ENCODE data around the gene OR2F1. TPM values are rescaled to one million over a fixed set of nuclear protein-coding genes. Genes with fewer than 3 reads are reported as not detected.
"Not testable (repeated sequence)": the region's sequence is repeated elsewhere in the genome, so short reads cannot be mapped to it uniquely, and the experiment has no call there.

Gene OR2F1
- total RNA-seq, 1 donor from 2014 or later: not detected

- H3K27ac Mint-ChIP-seq (ENCODE audit: unreplicated experiment): no peak overlapping the region
- H3K27me3 Mint-ChIP-seq (ENCODE audit: unreplicated experiment): no peaks in the 10 kb centered on the region
- no peaks in the 10 kb centered on the region for H3K4me1 Mint-ChIP-seq (ENCODE audit: unreplicated experiment)
- no peak overlapping the region for H3K4me3 Mint-ChIP-seq (ENCODE audit: unreplicated experiment)
- TF ChIP-seq CTCF (IDR thresholded peaks at IDR 0.05; ENCODE audit: unreplicated experiment): no peak
- H3K9me3 Mint-ChIP-seq (ENCODE audit: unreplicated experiment): no peaks in the 10 kb centered on the region
- DNase-seq (ENCODE audit: low spot score): no peak
- no peaks in the 10 kb centered on the region for H3K36me3 Mint-ChIP-seq (ENCODE audit: low read depth, unreplicated experiment)
Measured at GRCh38 chr7:144001543-144001942, 46.9 kb downstream of the OR2F1 start.

GRCh38 chr7:144004703-144005102 lies 50.1 kb downstream of the OR2F1 start:
- H3K4me1 Mint-ChIP-seq (ENCODE audit: unreplicated experiment): no peaks in the 10 kb centered on the region
- H3K27me3 Mint-ChIP-seq (ENCODE audit: unreplicated experiment): no peaks in the 10 kb centered on the region
- H3K4me3 Mint-ChIP-seq (ENCODE audit: unreplicated experiment): no peak overlapping the region
- peaks cover 14% of the 10 kb centered on the region for H3K9me3 Mint-ChIP-seq (ENCODE audit: unreplicated experiment)
- no peak for TF ChIP-seq CTCF (IDR thresholded peaks at IDR 0.05; ENCODE audit: unreplicated experiment)
- H3K27ac Mint-ChIP-seq (ENCODE audit: unreplicated experiment): no peak overlapping the region
- no peak for DNase-seq (ENCODE audit: low spot score)
- peaks cover 8% of the 10 kb centered on the region for H3K36me3 Mint-ChIP-seq (ENCODE audit: low read depth, unreplicated experiment)

- Mint-ChIP-seq H3K27ac (ENCODE audit: unreplicated experiment) (no peak overlapping the region), H3K4me1 (ENCODE audit: unreplicated experiment) (no peaks in the 10 kb centered on the region), H3K4me3 (ENCODE audit: unreplicated experiment) (no peak overlapping the region), H3K9me3 (ENCODE audit: unreplicated experiment) (peaks cover 14% of the 10 kb centered on the region), H3K36me3 (ENCODE audit: low read depth, unreplicated experiment) (peaks cover 12% of the 10 kb centered on the region), H3K27me3 (ENCODE audit: unreplicated experiment) (peaks cover 1% of the 10 kb centered on the region)
- TF ChIP-seq CTCF (IDR thresholded peaks at IDR 0.05; ENCODE audit: unreplicated experiment): no peak
- DNase-seq (ENCODE audit: low spot score): no peak
Measured at GRCh38 chr7:144006029-144006691, 51.5 kb downstream of the OR2F1 start.

- Mint-ChIP-seq H3K9me3 (ENCODE audit: unreplicated experiment) (peaks cover 14% of the 10 kb centered on the region), H3K4me1 (ENCODE audit: unreplicated experiment) (no peaks in the 10 kb centered on the region), H3K4me3 (ENCODE audit: unreplicated experiment) (no peak overlapping the region), H3K27me3 (ENCODE audit: unreplicated experiment) (peaks cover 1% of the 10 kb centered on the region), H3K36me3 (ENCODE audit: low read depth, unreplicated experiment) (peaks cover 12% of the 10 kb centered on the region), H3K27ac (ENCODE audit: unreplicated experiment) (no peak overlapping the region)
- no peak for DNase-seq (ENCODE audit: low spot score)
- no peak for TF ChIP-seq CTCF (IDR thresholded peaks at IDR 0.05; ENCODE audit: unreplicated experiment)
Measured at GRCh38 chr7:144006692-144007042, 52.0 kb downstream of the OR2F1 start.

GRCh38 chr7:144009361-144009760 lies 54.7 kb downstream of the OR2F1 start:
- Mint-ChIP-seq H3K36me3 (ENCODE audit: low read depth, unreplicated experiment) (peaks cover 12% of the 10 kb centered on the region), H3K4me1 (ENCODE audit: unreplicated experiment) (no peaks in the 10 kb centered on the region), H3K27ac (ENCODE audit: unreplicated experiment) (no peak overlapping the region), H3K27me3 (ENCODE audit: unreplicated experiment) (peaks cover 1% of the 10 kb centered on the region), H3K9me3 (ENCODE audit: unreplicated experiment) (peaks cover 14% of the 10 kb centered on the region), H3K4me3 (ENCODE audit: unreplicated experiment) (no peak overlapping the region)
- TF ChIP-seq CTCF (IDR thresholded peaks at IDR 0.05; ENCODE audit: unreplicated experiment): no peak
- no peak for DNase-seq (ENCODE audit: low spot score)

- not testable (repeated sequence) for H3K27ac Mint-ChIP-seq (ENCODE audit: unreplicated experiment); DNase-seq (ENCODE audit: low spot score); H3K4me1 Mint-ChIP-seq (ENCODE audit: unreplicated experiment); H3K4me3 Mint-ChIP-seq (ENCODE audit: unreplicated experiment); H3K27me3 Mint-ChIP-seq (ENCODE audit: unreplicated experiment)
- Mint-ChIP-seq H3K9me3 (ENCODE audit: unreplicated experiment) (peaks cover 14% of the 10 kb centered on the region), H3K36me3 (ENCODE audit: low read depth, unreplicated experiment) (peaks cover 12% of the 10 kb centered on the region)
Measured at GRCh38 chr7:144010061-144010460, 55.4 kb downstream of the OR2F1 start.

GRCh38 chr7:144010821-144011220 lies 56.2 kb downstream of the OR2F1 start:
- Mint-ChIP-seq H3K36me3 (ENCODE audit: low read depth, unreplicated experiment) (peaks cover 12% of the 10 kb centered on the region), H3K9me3 (ENCODE audit: unreplicated experiment) (peaks cover 14% of the 10 kb centered on the region)
- H3K27ac Mint-ChIP-seq (ENCODE audit: unreplicated experiment); H3K4me3 Mint-ChIP-seq (ENCODE audit: unreplicated experiment); H3K27me3 Mint-ChIP-seq (ENCODE audit: unreplicated experiment); DNase-seq (ENCODE audit: low spot score); H3K4me1 Mint-ChIP-seq (ENCODE audit: unreplicated experiment): not testable (repeated sequence)

Measured in endothelial cell (in vitro differentiated cells).